Activated T-helper 2 cell treated with anti-CD3 and anti-CD28 coated beads, Interferon-gamma antibody, Interleukin-2, Interleukin-4, amounts not matched to agents 10 μg/mL and 5 μg/mL and 100 μg/mL, durations not matched to agents 14 hours and 24 hours and 36 hours (primary cell): Measurements from ENCODE around the gene PRKCQ. TPM values are rescaled to one million over a fixed set of nuclear protein-coding genes. Genes with fewer than 3 reads are reported as not detected.

Experiments used
- DNase-seq: peaks from one replicate; pipeline ENCODE4 v3.0.0; 2021; ENCODE audit warnings: low spot score
- H3K27ac Mint-ChIP-seq: one replicate; pipeline ENCODE4 v1.8.0; 2021; ENCODE audit warnings: mixed read lengths
- H3K27me3 Mint-ChIP-seq: one replicate; pipeline ENCODE4 v1.8.0; 2021; ENCODE audit warnings: low read depth, mixed read lengths
- H3K36me3 Mint-ChIP-seq: one replicate; pipeline ENCODE4 v1.8.0; 2021; ENCODE audit warnings: low read depth, mixed read lengths
- H3K4me1 Mint-ChIP-seq: one replicate; pipeline ENCODE4 v1.8.0; 2021; ENCODE audit warnings: low read depth, mixed read lengths
- H3K4me3 Mint-ChIP-seq: one replicate; pipeline ENCODE4 v1.8.0; 2021; ENCODE audit warnings: low read depth, mild to moderate bottlenecking, moderate library complexity, mixed read lengths
- H3K9me3 Mint-ChIP-seq: one replicate; pipeline ENCODE4 v1.8.0; 2021; ENCODE audit warnings: mixed read lengths
- intact Hi-C: fragments of 100-400 bp; cut with micrococcal nuclease; formaldehyde crosslinking; loops from one replicate; pipeline ENCODE4 v1.15.1; 2023
- total RNA-seq: library from RNA; stranded (reverse); gene quantifications from 2 replicates; pipeline ENCODE4 v1.2.3, GENCODE V29; 2022

PRKCQ gene
- total RNA-seq, 1 donor from 2014 or later = 40.0 TPM

DNA sequence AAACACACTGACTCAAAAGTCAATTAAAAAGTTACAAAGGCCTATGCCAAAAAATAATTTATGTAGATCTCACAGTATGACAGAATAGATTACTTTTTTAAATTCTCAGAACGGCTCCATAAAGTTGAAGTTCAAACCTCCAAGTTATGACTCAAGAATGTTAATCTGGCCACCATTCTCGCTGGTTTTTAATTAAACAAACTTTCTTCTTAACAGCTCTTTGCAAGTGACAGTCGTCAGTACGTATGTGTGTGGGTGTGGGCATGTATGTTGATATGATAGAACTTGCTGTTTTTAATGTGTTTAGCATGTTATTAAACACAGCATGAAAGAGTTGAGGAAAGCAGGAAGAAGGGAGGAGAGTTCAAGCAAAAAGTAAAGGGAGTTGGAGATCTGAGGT lies 18.5 kb downstream of the PRKCQ start:
- no peaks in the 10 kb centered on the region for H3K9me3 Mint-ChIP-seq
- H3K4me3 Mint-ChIP-seq = peak overlapping the region; percentile 64
- H3K27ac Mint-ChIP-seq = peak overlapping the region; percentile 81
- no peaks in the 10 kb centered on the region for H3K27me3 Mint-ChIP-seq
- intact Hi-C loops = no loop called here
- DNase-seq = no peak
- H3K4me1 Mint-ChIP-seq = peaks cover 75% of the 10 kb centered on the region
- H3K36me3 Mint-ChIP-seq = peaks cover 60% of the 10 kb centered on the region

DNA sequence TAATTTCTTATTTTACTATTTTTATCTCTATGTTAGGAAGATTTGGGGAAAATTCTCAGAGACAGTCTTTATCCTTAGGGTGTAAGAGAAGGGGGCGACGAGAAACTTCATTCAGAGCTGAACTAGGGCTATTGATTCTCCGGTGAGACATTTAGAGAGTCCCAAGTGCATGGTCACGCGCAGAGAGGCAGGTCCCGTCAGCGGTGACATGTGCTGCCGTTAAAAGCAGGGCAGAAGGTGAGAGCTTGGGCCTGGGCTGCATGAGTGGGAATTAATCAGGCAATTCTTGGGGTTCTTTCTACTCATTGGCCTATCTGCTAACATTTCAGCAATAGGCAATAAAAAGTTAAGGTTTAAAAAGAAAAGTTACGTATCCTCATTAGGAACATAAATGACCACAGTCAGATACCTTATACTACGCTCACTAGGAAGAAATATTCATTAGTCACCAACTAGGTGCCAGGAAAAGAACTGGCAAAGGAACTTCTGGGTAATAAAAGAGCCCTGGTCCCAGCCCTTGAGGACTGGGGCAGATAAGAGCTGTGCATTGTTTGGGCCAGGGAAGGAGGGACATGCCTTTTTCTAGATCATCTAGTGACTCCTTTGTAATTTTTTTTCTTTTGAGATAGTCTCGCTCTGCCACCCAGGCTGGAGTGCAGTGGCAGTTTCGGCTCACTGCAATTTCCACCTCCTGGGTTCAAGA lies 21.2 kb downstream of the PRKCQ start:
- Mint-ChIP-seq H3K27me3 (no peaks in the 10 kb centered on the region), H3K4me3 (peak overlapping the region; percentile 67), H3K36me3 (peaks cover 72% of the 10 kb centered on the region), H3K27ac (peak overlapping the region; percentile 78), H3K4me1 (peaks cover 82% of the 10 kb centered on the region), H3K9me3 (peaks cover 3% of the 10 kb centered on the region)
- no peak for DNase-seq
- intact Hi-C loops = loop anchor here (1.0 kb wide), 2 partner anchors 16 to 19 kb away; no protein-coding TSS in a partner anchor

DNA sequence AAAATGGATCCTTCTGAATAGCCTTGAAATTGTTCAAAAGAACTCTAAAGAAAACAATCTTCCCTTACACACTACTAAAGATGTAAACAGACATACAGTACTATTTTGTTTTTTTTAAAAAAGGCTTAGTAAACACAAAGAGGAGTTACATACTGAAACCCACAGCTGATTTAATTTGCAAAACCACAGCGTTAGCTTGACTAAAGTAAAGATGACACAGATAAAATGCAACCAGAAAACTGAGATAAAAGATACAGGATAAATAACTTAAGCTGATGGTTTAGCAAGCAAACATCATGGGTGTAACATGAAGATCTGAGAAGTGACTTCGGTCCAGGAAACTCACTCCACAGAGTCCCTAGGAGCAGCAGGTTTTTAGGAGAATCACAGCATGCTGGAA lies 21.8 kb downstream of the PRKCQ start:
- H3K4me1 Mint-ChIP-seq = peaks cover 80% of the 10 kb centered on the region
- no peaks in the 10 kb centered on the region for H3K27me3 Mint-ChIP-seq
- intact Hi-C loops = loop anchor here (1.0 kb wide), 2 partner anchors 15 to 20 kb away; no protein-coding TSS in a partner anchor
- H3K27ac Mint-ChIP-seq = peak overlapping the region; percentile 78
- DNase-seq = no peak
- peaks cover 3% of the 10 kb centered on the region for H3K9me3 Mint-ChIP-seq
- peaks cover 74% of the 10 kb centered on the region for H3K36me3 Mint-ChIP-seq
- peak overlapping the region; percentile 67 for H3K4me3 Mint-ChIP-seq

DNA sequence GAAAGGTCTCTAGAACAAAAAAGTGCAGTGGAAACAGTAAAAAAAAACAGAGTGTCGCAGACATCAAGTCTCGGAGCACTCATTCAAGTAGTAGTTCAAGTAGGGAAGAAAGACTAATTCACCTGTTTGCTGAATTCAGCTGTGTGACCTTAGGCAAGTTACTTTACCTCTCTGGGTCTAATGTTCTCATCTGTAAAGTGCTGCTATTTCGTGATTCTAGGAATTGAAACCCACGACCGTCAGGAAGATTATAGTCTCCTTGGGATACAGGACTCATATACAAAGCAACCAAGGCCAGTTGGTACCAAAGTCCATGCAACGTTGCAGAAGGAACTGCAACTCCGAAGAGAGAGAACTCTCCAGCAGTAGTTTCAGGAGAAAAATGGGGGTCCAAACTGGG lies 26.1 kb downstream of the PRKCQ start:
- Mint-ChIP-seq H3K4me1 (peaks cover 66% of the 10 kb centered on the region), H3K9me3 (peaks cover 11% of the 10 kb centered on the region), H3K36me3 (peaks cover 87% of the 10 kb centered on the region), H3K27ac (no peak overlapping the region), H3K27me3 (no peaks in the 10 kb centered on the region), H3K4me3 (no peak overlapping the region)
- no peak for DNase-seq
- intact Hi-C loops = no loop called here

DNA sequence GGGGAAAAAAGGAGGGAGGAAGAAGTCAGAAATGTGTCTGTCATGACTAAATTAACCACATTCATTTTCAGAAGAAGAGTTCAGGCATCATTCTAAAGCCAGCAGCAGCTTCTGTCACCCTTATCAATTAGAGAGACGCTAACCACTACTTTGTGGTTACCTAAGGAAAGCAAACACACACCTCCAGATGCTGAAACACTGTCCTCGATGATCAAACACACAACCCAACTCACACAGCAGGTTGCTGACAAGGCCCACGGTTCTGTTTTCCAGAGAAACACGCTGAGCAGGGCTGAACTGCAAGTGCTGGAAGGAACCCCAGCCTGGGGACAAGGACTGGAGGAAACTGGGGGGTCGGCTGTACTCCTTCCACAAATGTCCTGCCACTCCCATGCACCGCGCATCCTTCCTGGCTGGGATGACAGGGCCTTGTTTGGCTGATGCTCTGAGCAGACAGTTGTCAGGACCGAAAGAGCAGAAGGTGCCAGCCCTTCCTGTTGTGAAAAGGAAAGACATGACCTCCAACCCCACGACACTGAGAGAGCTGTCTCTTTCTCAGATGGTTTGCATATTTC lies 36.6 kb downstream of the PRKCQ start:
- peak; percentile 73 for DNase-seq
- H3K4me3 Mint-ChIP-seq = peak overlapping the region; percentile 89
- no peaks in the 10 kb centered on the region for H3K27me3 Mint-ChIP-seq
- no peaks in the 10 kb centered on the region for H3K9me3 Mint-ChIP-seq
- H3K27ac Mint-ChIP-seq = peak overlapping the region; percentile 100
- peaks cover 63% of the 10 kb centered on the region for H3K4me1 Mint-ChIP-seq
- peaks cover 40% of the 10 kb centered on the region for H3K36me3 Mint-ChIP-seq
- intact Hi-C loops = loop anchor here (1.0 to 2.0 kb wide), 8 partner anchors 15 to 473 kb away; no protein-coding TSS in a partner anchor

DNA sequence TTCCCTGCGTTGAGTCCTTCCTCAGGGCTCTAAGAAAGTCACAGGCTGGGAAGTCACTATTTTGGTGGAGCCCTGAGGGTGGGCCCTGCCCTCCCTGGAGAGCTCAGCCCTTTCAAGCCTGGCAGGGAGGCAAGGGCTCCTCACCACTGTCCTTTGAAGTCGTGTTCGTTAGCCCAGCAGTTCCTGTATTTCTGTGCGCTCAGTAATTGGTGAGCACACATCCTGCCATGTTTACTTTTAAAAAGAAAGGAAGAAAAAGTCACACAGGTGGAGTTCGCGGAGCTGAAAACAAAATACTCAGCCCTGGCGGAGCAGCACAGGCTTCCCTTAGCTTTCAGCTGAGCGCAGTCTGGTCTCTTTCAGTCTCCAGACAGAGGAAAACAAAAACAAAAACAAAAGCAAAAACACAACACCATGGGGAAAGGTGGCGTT lies 37.1 kb downstream of the PRKCQ start:
- intact Hi-C loops = loop anchor here (1.0 to 2.0 kb wide), 8 partner anchors 14 to 473 kb away; no protein-coding TSS in a partner anchor
- peaks cover 65% of the 10 kb centered on the region for H3K4me1 Mint-ChIP-seq
- no peak for DNase-seq
- H3K27ac Mint-ChIP-seq = peak overlapping the region; percentile 100
- peak overlapping the region; percentile 89 for H3K4me3 Mint-ChIP-seq
- H3K36me3 Mint-ChIP-seq = peaks cover 42% of the 10 kb centered on the region
- H3K27me3 Mint-ChIP-seq = no peaks in the 10 kb centered on the region
- H3K9me3 Mint-ChIP-seq = no peaks in the 10 kb centered on the region

DNA sequence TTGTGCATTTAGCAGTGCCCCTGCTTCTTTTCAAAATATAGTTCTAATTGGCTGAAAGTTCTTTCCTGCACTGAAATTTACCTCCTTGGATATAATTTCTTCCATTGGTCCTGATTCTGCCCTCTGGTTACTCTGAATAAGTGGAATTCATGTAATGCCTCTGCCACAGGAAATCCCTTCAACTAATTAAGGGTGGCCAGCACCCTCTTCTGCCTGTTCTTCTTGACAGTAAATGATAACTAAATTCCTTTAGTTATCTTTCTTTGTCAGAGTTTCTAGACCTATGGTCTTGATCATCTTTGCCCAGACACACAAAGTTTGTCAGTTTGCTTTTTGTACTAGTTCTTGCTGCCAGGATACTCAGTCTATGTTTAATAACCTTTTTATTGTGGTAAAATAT lies 40.2 kb downstream of the PRKCQ start:
- DNase-seq = no peak
- H3K4me1 Mint-ChIP-seq = peaks cover 66% of the 10 kb centered on the region
- H3K9me3 Mint-ChIP-seq = no peaks in the 10 kb centered on the region
- H3K27me3 Mint-ChIP-seq = no peaks in the 10 kb centered on the region
- no peak overlapping the region for H3K27ac Mint-ChIP-seq
- peaks cover 51% of the 10 kb centered on the region for H3K36me3 Mint-ChIP-seq
- intact Hi-C loops = no loop called here
- H3K4me3 Mint-ChIP-seq = no peak overlapping the region

DNA sequence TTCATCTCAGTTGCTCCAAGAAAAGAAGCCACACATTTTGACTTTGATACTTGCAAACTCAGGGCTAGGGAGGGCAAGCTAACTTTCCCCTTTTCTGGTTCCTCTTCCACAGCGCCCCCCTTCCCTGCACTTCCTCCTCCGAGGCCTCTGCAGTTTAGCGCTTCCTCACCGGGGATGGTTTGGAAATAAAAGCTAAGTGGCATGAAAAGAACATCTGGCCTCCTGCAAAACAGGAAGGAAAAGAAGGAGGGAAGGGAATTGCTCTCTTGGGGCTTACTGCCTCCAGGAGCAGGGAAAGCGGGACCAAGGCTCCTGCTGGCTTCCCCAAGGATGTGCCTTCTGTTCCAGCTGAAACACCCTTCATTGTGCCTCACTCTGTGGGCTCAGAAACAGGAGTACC lies 42.3 kb downstream of the PRKCQ start:
- no peak for DNase-seq
- no peak overlapping the region for H3K27ac Mint-ChIP-seq
- H3K27me3 Mint-ChIP-seq = no peaks in the 10 kb centered on the region
- no peaks in the 10 kb centered on the region for H3K9me3 Mint-ChIP-seq
- H3K4me3 Mint-ChIP-seq = no peak overlapping the region
- intact Hi-C loops = no loop called here
- H3K4me1 Mint-ChIP-seq = peaks cover 61% of the 10 kb centered on the region
- H3K36me3 Mint-ChIP-seq = peaks cover 56% of the 10 kb centered on the region

DNA sequence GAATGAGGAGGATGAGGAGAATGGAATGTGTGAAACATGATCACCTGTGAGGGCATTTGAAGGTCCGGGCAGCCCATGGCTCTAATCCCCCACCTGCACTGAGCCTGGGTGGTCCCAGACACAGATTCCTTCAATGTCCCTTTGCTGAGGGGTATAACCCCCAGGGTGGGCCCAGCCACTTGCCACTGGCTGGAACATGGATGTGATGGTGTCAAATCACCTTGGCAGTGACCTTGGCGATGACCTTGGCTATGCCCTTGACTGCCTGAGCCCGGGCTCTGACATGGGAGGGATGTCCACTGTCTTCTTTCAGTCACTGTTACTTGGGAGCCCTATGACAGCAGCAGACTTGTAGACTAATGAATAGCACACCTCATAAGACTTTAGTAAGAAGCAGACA lies 44.0 kb downstream of the PRKCQ start:
- peaks cover 62% of the 10 kb centered on the region for H3K4me1 Mint-ChIP-seq

DNA sequence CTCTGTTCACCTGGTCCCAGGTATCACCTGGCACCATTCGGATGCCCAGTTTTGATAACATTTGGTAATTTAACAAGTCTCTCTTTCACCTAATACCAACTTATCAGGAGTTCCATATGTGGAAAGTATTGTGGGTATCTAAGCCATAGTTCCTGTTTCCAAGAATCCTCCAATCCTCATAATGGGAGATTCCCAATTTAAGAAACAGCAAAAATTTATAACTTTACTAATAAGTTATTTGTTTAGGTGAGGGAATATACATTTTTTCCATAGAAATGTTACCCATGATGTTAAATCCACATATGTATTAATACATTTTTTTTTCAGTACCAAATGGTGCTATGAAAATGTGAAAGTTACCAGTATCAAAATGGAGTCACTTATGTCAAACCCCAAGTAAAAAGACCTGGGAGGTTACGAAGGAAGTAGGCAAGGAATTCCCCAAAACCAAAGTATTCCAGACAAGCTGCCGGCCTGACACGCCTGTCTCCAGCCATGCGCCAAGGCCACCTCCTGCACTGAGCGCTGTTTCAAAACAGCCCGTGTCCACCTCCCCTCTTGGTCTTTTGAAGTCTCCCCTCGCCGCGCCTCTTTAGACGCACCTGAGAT lies 44.8 kb downstream of the PRKCQ start:
- Mint-ChIP-seq H3K27me3 (no peaks in the 10 kb centered on the region), H3K4me1 (peaks cover 60% of the 10 kb centered on the region), H3K9me3 (no peaks in the 10 kb centered on the region), H3K4me3 (no peak overlapping the region), H3K27ac (no peak overlapping the region), H3K36me3 (peaks cover 50% of the 10 kb centered on the region)
- no peak for DNase-seq
- intact Hi-C loops = no loop called here

More for the DNA sequence above, 44.0 kb downstream of the PRKCQ start:
- peak overlapping the region; percentile 24 for H3K27ac Mint-ChIP-seq
- H3K36me3 Mint-ChIP-seq = peaks cover 55% of the 10 kb centered on the region
- intact Hi-C loops = no loop called here
- no peak for DNase-seq
- H3K4me3 Mint-ChIP-seq = no peak overlapping the region
- no peaks in the 10 kb centered on the region for H3K27me3 Mint-ChIP-seq
- no peaks in the 10 kb centered on the region for H3K9me3 Mint-ChIP-seq

DNA sequence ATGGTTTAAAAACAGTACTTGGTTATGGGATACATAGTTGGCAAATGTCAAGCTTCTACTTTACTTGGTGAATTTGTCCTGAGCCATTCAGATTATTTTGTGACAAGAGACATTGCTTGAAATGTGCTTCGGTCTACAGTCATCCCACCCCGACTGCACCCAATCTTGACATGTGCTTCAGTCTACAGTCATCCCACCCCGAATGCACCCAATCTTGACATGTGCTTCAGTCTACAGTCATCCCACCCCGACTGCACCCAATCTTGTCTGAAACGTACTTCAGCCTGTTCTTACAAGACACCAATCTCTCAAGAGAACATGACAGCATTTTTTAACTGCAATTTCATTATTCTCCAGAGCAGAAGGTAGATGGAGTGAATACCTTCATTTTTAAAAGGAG lies 47.8 kb downstream of the PRKCQ start:
- peaks cover 66% of the 10 kb centered on the region for H3K4me1 Mint-ChIP-seq
- H3K27me3 Mint-ChIP-seq = no peaks in the 10 kb centered on the region
- intact Hi-C loops = no loop called here
- H3K9me3 Mint-ChIP-seq = no peaks in the 10 kb centered on the region
- H3K27ac Mint-ChIP-seq = no peak overlapping the region
- H3K36me3 Mint-ChIP-seq = peaks cover 45% of the 10 kb centered on the region
- DNase-seq = no peak
- no peak overlapping the region for H3K4me3 Mint-ChIP-seq

DNA sequence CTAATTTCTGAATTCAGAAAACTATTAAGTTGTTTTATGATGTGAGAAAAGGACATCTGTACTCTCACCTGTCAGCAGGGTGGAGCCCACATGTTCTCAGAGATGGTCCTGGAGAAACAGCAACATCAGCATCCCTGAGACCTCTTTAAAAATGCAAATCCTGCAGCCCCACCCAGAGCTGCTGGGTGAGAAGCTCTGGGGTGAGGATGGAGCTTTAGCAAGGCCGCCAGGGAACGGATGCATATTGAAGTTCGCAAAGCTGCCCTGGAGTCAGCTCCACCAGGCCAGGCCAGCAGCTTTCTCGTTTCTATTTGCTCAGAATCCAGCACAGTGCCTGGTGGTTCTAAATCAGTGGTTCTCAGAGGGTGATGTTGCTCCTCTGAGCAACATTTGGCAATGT lies 49.1 kb downstream of the PRKCQ start:
- intact Hi-C loops = loop anchor here (2.0 kb wide), 1 partner anchor 24 kb away; no protein-coding TSS in a partner anchor
- H3K4me3 Mint-ChIP-seq = peak overlapping the region; percentile 80
- H3K4me1 Mint-ChIP-seq = peaks cover 68% of the 10 kb centered on the region
- no peaks in the 10 kb centered on the region for H3K27me3 Mint-ChIP-seq
- peak overlapping the region; percentile 97 for H3K27ac Mint-ChIP-seq
- DNase-seq = no peak
- no peaks in the 10 kb centered on the region for H3K9me3 Mint-ChIP-seq
- H3K36me3 Mint-ChIP-seq = peaks cover 46% of the 10 kb centered on the region
